Measurements from ENCODE around the gene LRRC8D.

Gene LRRC8D

DNA sequence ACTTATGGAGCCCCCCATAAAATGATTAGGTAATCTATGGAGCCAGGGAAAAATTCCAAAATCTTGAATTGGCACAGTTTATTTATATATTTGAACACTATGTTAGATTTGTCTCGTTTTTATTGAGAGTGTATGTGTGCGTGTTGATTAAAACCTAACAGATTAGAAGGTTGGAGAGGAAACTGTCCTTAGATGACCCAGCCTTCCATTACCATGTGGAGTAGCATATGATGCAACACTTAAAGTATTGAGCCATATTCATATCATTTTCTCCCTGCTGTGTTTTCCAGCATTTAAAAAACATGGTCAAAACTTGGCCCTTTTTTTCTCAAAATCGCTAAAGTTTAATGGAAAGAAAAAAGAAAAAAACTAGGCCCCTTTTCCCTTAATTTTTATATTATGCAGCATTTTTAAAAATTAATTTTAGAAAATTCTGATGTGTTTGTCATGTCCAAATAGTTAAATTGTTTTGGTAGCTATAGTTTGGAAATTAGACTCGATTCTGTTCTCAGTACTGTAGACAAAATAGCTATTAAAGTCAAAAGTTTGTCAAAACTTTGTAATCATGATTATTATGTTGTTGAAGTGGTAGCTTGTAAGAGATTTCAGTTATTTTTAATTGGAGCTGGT lies 2.3 kb downstream of the LRRC8D start:
- TF ChIP-seq, protein P1, sequence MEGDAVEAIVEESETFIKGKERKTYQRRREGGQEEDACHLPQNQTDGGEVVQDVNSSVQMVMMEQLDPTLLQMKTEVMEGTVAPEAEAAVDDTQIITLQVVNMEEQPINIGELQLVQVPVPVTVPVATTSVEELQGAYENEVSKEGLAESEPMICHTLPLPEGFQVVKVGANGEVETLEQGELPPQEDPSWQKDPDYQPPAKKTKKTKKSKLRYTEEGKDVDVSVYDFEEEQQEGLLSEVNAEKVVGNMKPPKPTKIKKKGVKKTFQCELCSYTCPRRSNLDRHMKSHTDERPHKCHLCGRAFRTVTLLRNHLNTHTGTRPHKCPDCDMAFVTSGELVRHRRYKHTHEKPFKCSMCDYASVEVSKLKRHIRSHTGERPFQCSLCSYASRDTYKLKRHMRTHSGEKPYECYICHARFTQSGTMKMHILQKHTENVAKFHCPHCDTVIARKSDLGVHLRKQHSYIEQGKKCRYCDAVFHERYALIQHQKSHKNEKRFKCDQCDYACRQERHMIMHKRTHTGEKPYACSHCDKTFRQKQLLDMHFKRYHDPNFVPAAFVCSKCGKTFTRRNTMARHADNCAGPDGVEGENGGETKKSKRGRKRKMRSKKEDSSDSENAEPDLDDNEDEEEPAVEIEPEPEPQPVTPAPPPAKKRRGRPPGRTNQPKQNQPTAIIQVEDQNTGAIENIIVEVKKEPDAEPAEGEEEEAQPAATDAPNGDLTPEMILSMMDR (IDR thresholded peaks at IDR 0.05), result no peak

- TF ChIP-seq, protein P1 (IDR thresholded peaks at IDR 0.05), result no peak
Measured at GRCh38 chr1:89823679-89824292, 3.0 kb downstream of the LRRC8D start.

- TF ChIP-seq, protein P1 (IDR thresholded peaks at IDR 0.05), result no peak
Measured at GRCh38 chr1:89826594-89826993, 5.8 kb downstream of the LRRC8D start.

DNA sequence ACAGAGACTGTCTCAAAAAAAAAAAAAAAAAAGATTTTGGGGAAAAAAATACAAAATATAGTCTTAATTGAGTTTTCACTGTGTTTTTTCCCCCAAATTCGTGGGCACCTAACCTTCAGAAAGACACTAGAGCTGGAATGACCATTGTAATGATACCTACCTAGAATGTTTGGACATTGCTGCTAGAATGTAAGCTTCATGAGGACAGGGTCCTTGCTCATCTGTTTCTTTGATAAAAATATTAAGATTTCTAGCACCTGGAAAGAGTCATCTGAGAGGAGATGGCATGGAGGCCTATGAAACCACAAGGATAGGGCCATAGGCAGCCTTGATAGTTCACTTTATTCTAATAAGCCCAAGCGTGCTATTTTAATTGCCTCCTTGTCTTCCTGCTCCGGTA lies 6.5 kb downstream of the LRRC8D start:
- TF ChIP-seq, protein P1 (IDR thresholded peaks at IDR 0.05), result no peak

DNA sequence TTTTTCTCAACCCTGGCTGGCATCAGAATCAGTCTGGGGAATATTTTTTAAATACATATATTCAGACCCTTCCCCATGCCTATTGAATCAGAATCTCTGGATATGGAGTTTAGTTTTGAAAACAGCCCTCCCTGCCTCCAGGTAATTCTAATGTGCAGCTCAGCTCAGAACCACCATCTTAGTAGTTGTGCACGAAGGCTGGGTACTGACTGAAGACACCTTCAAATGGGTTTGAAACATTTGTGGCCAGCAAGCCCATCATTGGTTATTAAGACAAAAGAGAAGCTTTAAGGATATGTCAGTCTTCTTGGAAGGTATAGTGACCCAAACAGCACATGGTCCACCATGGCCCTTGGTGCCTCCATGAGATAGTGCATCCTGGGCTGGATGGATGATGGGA lies 7.1 kb downstream of the LRRC8D start:
- TF ChIP-seq, protein P1 (IDR thresholded peaks at IDR 0.05), result no peak

GRCh38 chr1:89829186-89829585 lies 8.4 kb downstream of the LRRC8D start:
- TF ChIP-seq, protein P1 (IDR thresholded peaks at IDR 0.05), result no peak

DNA sequence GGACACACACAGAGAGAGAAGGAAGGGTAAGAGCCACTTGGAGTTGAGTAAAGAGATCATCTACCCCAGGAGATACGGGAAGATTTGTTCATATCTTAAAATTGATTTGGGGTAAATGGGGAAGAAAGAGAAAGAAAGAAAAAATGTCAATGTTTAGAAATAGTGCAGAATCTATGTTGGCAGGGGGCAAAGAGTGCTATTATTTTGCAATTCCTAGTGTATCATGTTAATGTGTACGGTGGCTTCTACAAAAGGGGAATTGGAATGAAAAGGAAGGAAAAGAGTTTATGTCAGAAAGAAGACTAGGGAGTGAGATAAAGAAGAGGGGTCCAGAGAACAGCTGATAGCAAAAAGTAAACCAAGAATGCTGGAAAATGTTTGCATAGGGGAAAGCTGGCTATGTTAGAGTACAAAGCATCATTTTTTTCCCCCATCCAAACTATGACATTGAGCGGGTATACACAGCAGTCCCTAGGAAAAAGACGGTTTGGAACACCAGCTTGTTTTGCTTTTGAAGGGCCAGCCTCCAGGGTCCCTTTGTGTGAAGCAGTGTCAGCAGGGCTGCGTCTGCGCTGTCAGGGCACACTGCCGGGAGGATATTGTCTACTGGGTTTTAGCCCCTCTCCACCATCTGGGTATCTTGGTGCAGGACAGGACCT lies 10.8 kb downstream of the LRRC8D start:
- TF ChIP-seq, protein P1 (IDR thresholded peaks at IDR 0.05), result no peak

All from LNCAP (cell line).